Activated CD8-positive, alpha-beta memory T cell treated with anti-CD3 and anti-CD28 coated beads, Interleukin-2, amount 10 ng/mL, durations not matched to agents 7 days and 5 days (primary cell): Measurements from ENCODE around the gene ACSS3. TPM values are rescaled to one million over a fixed set of nuclear protein-coding genes. Genes with fewer than 3 reads are reported as not detected.
"Not testable (repeated sequence)": the region's sequence is repeated elsewhere in the genome, so short reads cannot be mapped to it uniquely, and the experiment has no call there.

Source experiments
- ATAC-seq: fragments of 150-1000 bp; cut with Tn5 transposase; one replicate; pipeline ENCODE4 v1.10.0; 2021; ENCODE audit warnings: moderate library complexity
- CTCF ChIA-PET: fragments of 350-600 bp; sonication (Branson Sonifier 250); formaldehyde crosslinking; loops from one replicate; lab custom pipeline; 2021; ENCODE audit warnings: antibody characterized with exemption; lab: Charles Lee
- DNase-seq: peaks from one replicate; pipeline ENCODE4 v3.0.0-alpha.2; 2020
- H3K27ac Mint-ChIP-seq: one replicate; pipeline ENCODE4 v1.8.0; 2021; ENCODE audit warnings: mild to moderate bottlenecking, mixed read lengths
- H3K27me3 Mint-ChIP-seq: one replicate; pipeline ENCODE4 v1.8.0; 2021; ENCODE audit warnings: mixed read lengths
- H3K36me3 Mint-ChIP-seq: one replicate; pipeline ENCODE4 v1.8.0; 2021; ENCODE audit warnings: mild to moderate bottlenecking, mixed read lengths
- H3K4me1 Mint-ChIP-seq: one replicate; pipeline ENCODE4 v1.8.0; 2021; ENCODE audit warnings: mixed read lengths
- H3K4me3 Mint-ChIP-seq: one replicate; pipeline ENCODE4 v1.8.0; 2021; ENCODE audit warnings: mild to moderate bottlenecking, moderate library complexity, mixed read lengths
- H3K9me3 Mint-ChIP-seq: one replicate; pipeline ENCODE4 v1.8.0; 2022; ENCODE audit warnings: low read depth, mixed read lengths
- total RNA-seq, 2 experiments: library from RNA; stranded (reverse); gene quantifications; one replicate each; pipeline ENCODE4 v1.2.3, GENCODE V29; 2021

ACSS3 gene
- total RNA-seq, 2 experiments from 2014 or later = not detected

DNA sequence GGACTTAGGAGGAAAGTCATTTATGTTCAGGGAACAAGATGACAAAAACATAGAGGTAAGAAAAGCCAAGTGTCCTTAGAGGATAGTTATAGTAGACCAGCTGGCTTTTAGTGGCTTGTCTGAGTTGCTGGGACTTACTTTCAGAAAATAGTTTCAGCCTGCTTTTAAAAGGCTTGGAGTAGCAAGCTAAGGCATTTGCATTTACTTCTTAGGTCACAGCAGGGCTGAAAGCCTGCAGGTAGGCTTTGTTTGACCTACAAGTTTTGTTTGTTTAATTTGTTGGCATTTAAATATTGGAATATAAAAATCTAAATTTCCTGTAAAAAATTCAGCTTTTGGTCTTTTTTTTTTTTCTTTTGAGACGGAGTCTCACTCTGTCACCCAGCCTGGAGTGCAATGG, 5.1 kb downstream of the ACSS3 start:
- no peak overlapping the region for H3K27ac Mint-ChIP-seq
- ATAC-seq = no peak
- CTCF ChIA-PET = no interaction called here

GRCh38 chr12:81083906-81084513, 6.1 kb downstream of the ACSS3 start:
- no peaks in the 10 kb centered on the region for H3K36me3 Mint-ChIP-seq
- peaks cover 2% of the 10 kb centered on the region for H3K9me3 Mint-ChIP-seq
- H3K27ac Mint-ChIP-seq = no peak overlapping the region
- ATAC-seq (no peak), DNase-seq (no peak)
- no peaks in the 10 kb centered on the region for H3K4me1 Mint-ChIP-seq
- no peaks in the 10 kb centered on the region for H3K27me3 Mint-ChIP-seq
- CTCF ChIA-PET = no interaction called here
- H3K4me3 Mint-ChIP-seq = no peak overlapping the region

More for the DNA sequence above, 5.1 kb downstream of the ACSS3 start:
- Mint-ChIP-seq H3K4me1 (no peaks in the 10 kb centered on the region), H3K36me3 (no peaks in the 10 kb centered on the region), H3K4me3 (no peak overlapping the region), H3K27me3 (no peaks in the 10 kb centered on the region), H3K9me3 (peaks cover 2% of the 10 kb centered on the region)
- DNase-seq = no peak

- H3K4me3 Mint-ChIP-seq = no peak overlapping the region
- no peaks in the 10 kb centered on the region for H3K4me1 Mint-ChIP-seq
- H3K36me3 Mint-ChIP-seq = no peaks in the 10 kb centered on the region
- CTCF ChIA-PET = no interaction called here
- no peak overlapping the region for H3K27ac Mint-ChIP-seq
- DNase-seq = no peak
- no peaks in the 10 kb centered on the region for H3K27me3 Mint-ChIP-seq
- peaks cover 2% of the 10 kb centered on the region for H3K9me3 Mint-ChIP-seq
- no peak for ATAC-seq
These were observed 7.0 kb downstream of the ACSS3 start for GRCh38 chr12:81084811-81085350.

GRCh38 chr12:81085832-81086231, 8.0 kb downstream of the ACSS3 start:
- no peaks in the 10 kb centered on the region for H3K36me3 Mint-ChIP-seq

DNA sequence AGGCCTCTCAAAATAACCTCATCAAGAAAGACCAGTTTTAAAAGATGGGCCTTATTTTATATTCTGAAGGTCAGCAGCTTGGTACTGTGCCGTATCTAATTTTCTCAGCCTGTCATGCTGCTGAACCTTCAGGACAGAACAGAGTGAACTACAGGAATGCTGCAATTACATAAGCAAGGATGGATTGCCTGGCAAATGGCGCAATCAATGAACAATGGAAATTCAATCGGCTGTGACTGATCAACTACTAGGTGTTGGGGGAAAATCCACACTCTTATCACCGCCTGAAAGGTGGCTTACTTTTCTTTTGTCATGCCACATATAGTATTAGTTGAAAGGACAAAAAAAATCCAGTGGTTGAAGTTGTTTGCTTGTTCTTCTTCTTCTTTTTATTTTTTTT, 8.5 kb downstream of the ACSS3 start:
- DNase-seq (no peak), ATAC-seq (no peak)

More at GRCh38 chr12:81085832-81086231, 8.0 kb downstream of the ACSS3 start:
- H3K27me3 Mint-ChIP-seq = no peaks in the 10 kb centered on the region
- no peak for ATAC-seq
- peaks cover 2% of the 10 kb centered on the region for H3K9me3 Mint-ChIP-seq
- DNase-seq = no peak
- no peak overlapping the region for H3K4me3 Mint-ChIP-seq
- CTCF ChIA-PET = no interaction called here
- no peak overlapping the region for H3K27ac Mint-ChIP-seq
- H3K4me1 Mint-ChIP-seq = no peaks in the 10 kb centered on the region

GRCh38 chr12:81088221-81088620, 10.3 kb downstream of the ACSS3 start:
- no peaks in the 10 kb centered on the region for H3K4me1 Mint-ChIP-seq
- CTCF ChIA-PET = no interaction called here

More for the DNA sequence above, 8.5 kb downstream of the ACSS3 start:
- H3K36me3 Mint-ChIP-seq = no peaks in the 10 kb centered on the region
- H3K9me3 Mint-ChIP-seq = peaks cover 2% of the 10 kb centered on the region
- CTCF ChIA-PET = no interaction called here
- no peak overlapping the region for H3K4me3 Mint-ChIP-seq
- H3K27me3 Mint-ChIP-seq = no peaks in the 10 kb centered on the region
- H3K4me1 Mint-ChIP-seq = no peaks in the 10 kb centered on the region
- H3K27ac Mint-ChIP-seq = no peak overlapping the region

GRCh38 chr12:81089412-81089811, 11.5 kb downstream of the ACSS3 start:
- H3K27ac Mint-ChIP-seq = no peak overlapping the region
- CTCF ChIA-PET = no interaction called here
- H3K9me3 Mint-ChIP-seq = peaks cover 2% of the 10 kb centered on the region

More at GRCh38 chr12:81088221-81088620, 10.3 kb downstream of the ACSS3 start:
- DNase-seq = no peak
- H3K9me3 Mint-ChIP-seq = peaks cover 2% of the 10 kb centered on the region
- no peak overlapping the region for H3K27ac Mint-ChIP-seq
- ATAC-seq = no peak
- H3K27me3 Mint-ChIP-seq = no peaks in the 10 kb centered on the region
- no peak overlapping the region for H3K4me3 Mint-ChIP-seq
- no peaks in the 10 kb centered on the region for H3K36me3 Mint-ChIP-seq

DNA sequence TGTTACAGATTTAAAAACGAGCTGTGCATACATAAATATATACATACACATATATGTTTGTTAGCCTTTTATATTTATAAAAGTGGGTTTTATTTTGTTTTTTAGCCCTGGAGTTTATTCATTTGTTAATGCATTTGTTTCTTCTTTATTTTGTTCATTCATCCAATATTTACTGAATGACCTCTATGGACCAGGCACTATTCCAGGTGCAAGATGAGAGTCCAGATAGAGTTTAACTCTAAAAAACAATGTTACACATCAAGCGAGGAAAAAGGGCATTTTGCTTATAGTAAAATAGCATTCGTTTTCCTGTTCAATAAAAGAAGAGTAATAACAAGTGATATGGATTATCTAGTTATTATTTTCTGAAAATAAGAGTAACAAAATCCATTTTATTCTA, 14.2 kb downstream of the ACSS3 start:
- Mint-ChIP-seq H3K27ac (no peak overlapping the region), H3K9me3 (peaks cover 2% of the 10 kb centered on the region), H3K27me3 (no peaks in the 10 kb centered on the region), H3K36me3 (no peaks in the 10 kb centered on the region), H3K4me3 (no peak overlapping the region), H3K4me1 (no peaks in the 10 kb centered on the region)
- DNase-seq = no peak
- CTCF ChIA-PET = no interaction called here
- ATAC-seq = no peak

More at GRCh38 chr12:81089412-81089811, 11.5 kb downstream of the ACSS3 start:
- no peak overlapping the region for H3K4me3 Mint-ChIP-seq
- no peak for DNase-seq
- H3K27me3 Mint-ChIP-seq = no peaks in the 10 kb centered on the region
- ATAC-seq = no peak
- H3K4me1 Mint-ChIP-seq = no peaks in the 10 kb centered on the region
- no peaks in the 10 kb centered on the region for H3K36me3 Mint-ChIP-seq

GRCh38 chr12:81094718-81095360, 17.0 kb downstream of the ACSS3 start:
- Mint-ChIP-seq H3K27ac (no peak overlapping the region), H3K4me1 (no peaks in the 10 kb centered on the region), H3K27me3 (no peaks in the 10 kb centered on the region), H3K9me3 (peaks cover 8% of the 10 kb centered on the region), H3K36me3 (no peaks in the 10 kb centered on the region), H3K4me3 (no peak overlapping the region)
- DNase-seq (no peak), ATAC-seq (no peak)
- CTCF ChIA-PET = no interaction called here

DNA sequence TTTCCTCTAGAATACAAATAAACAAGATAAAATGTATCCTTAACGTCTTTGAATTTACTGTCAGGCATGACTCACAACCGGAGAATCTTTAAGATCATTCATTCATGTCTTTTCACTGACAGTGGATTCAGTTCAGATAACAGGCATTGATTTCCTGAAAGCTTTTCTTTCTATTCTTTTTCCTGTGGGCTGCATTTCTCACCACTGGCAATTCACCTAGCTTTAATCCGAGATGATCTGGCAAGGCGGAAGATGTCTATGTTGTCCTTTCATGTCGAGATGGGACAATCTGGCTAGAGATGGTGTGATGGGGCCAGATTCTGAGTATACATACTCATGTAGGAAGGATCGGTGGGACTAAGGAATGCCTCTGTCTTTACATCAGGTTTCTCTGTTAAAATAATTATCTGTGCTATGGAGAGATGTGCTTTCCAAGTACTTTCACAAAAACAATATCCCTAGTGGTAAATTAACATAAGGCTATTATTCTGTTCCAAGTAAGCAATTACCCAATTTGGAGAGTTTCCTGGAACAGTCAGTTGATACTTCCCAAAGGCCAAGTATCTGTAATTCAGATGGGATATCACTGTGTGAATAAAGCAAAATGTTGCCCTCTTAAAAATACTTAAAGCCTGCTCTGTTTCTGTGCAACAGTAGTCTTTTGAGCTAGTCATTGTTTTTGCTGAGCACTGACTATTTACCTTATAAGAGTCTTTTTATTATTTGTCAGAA, 17.8 kb downstream of the ACSS3 start:
- CTCF ChIA-PET = no interaction called here
- Mint-ChIP-seq H3K4me1 (no peaks in the 10 kb centered on the region), H3K4me3 (no peak overlapping the region), H3K27ac (no peak overlapping the region), H3K9me3 (peaks cover 12% of the 10 kb centered on the region), H3K27me3 (no peaks in the 10 kb centered on the region), H3K36me3 (no peaks in the 10 kb centered on the region)
- DNase-seq (no peak), ATAC-seq (no peak)

DNA sequence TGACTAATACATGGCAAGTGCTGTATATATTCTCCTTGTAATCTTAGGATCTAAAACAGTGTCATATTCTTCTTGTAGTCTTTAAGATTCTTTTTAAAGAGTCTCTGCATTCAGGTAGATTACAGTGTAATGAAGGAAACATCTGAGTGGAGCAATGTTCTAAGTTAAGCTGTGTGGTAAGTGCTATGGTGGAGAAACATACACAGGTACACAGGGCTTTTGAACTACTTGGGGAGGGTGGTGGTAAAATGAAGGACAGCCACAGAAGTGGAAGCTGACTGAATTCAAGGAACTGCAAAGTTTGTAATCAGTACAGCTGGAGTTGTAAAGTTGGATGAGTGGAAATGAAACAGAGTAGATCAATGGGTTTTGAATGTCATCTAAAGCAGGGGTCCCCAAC, 27.8 kb downstream of the ACSS3 start:
- ATAC-seq (no peak), DNase-seq (no peak)
- Mint-ChIP-seq H3K4me3 (no peak overlapping the region), H3K9me3 (peaks cover 7% of the 10 kb centered on the region), H3K27me3 (no peaks in the 10 kb centered on the region), H3K4me1 (no peaks in the 10 kb centered on the region), H3K36me3 (no peaks in the 10 kb centered on the region), H3K27ac (no peak overlapping the region)
- CTCF ChIA-PET = no interaction called here

GRCh38 chr12:81114226-81114625, 36.3 kb downstream of the ACSS3 start:
- H3K27ac Mint-ChIP-seq = no peak overlapping the region
- peaks cover 5% of the 10 kb centered on the region for H3K9me3 Mint-ChIP-seq
- CTCF ChIA-PET = no interaction called here
- no peaks in the 10 kb centered on the region for H3K36me3 Mint-ChIP-seq
- ATAC-seq = no peak
- H3K27me3 Mint-ChIP-seq = no peaks in the 10 kb centered on the region
- no peak overlapping the region for H3K4me3 Mint-ChIP-seq
- no peak for DNase-seq
- H3K4me1 Mint-ChIP-seq = no peaks in the 10 kb centered on the region

GRCh38 chr12:81119069-81119468, 41.2 kb downstream of the ACSS3 start:
- peaks cover 12% of the 10 kb centered on the region for H3K9me3 Mint-ChIP-seq
- H3K36me3 Mint-ChIP-seq, DNase-seq, H3K27me3 Mint-ChIP-seq, ATAC-seq, H3K27ac Mint-ChIP-seq, H3K4me1 Mint-ChIP-seq, H3K4me3 Mint-ChIP-seq, CTCF ChIA-PET: not testable (repeated sequence)
